Stimulated activated CD4-positive, alpha-beta T cell treated with anti-CD3 and anti-CD28 coated beads, Interleukin-15, amount 100 ng/mL, for 24 hours (primary cell): Measurements from ENCODE around the gene PPFIBP1.

Experiments used
- DNase-seq: peaks from one replicate; pipeline ENCODE4 v3.0.0-alpha.2; 2020

PPFIBP1 gene

DNA sequence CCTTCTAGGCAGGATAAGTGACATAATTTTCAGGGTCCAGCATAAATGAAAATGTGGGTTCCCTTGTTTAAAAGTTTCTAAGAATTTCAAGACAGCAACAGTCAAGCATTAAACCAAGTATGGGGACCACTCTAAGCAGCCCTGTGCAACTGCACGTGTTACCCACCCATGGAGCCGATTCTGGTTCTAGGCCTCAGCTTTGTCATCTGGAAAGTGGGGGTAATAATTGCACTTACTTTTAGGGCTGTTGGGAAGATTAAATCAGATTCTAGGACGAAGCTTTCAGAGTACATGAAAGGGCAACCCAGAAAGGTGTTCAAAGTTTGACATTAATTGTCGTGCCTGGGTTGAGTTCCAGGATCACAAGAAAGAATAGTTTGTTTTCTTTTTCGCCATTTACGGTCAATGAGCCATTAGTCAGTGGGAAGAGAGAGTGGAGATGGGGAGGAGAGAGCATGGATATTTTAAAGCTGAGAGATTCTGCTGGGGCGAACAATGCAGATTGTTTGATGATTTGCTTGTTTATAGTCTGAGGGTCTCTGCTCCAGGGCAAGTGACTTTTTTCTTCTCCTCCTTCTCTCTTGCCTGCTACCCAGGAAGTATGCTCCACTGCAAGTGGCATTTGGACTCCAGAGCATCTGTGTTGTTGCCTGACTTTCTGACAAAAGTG, 10.7 kb upstream of the PPFIBP1 start:
- no peak for DNase-seq

DNA sequence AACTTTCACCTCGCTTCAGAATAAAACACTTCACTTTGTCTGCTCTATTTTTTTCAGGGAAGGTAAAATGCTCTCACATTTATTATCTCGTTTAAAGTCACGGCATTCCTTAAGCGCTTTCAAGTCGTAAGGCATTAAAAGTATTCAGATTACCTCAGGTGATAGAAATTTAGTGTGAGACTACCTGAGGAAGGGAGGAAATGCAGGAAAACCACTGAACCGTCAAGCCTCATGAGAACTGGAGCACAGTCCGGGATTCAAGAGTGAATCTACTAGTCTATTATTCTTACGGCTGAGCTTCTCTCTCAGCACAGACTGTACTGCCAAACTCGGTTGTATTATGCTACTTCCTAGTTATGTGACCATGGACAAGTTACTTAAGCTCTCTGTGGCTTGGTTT, 8.3 kb upstream of the PPFIBP1 start:
- no peak for DNase-seq

DNA sequence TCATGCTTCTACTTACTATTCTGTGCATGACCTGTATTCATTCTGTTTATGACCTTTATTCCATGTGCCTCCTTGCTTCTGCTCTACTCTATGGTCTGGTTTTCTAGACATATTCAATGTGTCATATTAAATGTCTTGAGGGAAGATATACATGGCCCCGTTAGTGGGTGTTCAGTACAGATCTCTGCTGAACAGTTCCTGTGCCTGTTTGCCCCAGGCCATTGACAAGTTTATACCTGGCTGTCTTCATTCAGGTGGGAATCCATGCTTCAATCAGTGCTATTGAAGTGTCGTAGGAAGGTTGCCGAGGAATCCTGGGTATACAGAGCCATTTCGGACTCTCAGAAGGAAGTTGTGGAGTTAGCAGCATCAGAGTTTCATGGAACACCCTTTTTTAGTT, 7.4 kb upstream of the PPFIBP1 start:
- DNase-seq, result no peak

DNA sequence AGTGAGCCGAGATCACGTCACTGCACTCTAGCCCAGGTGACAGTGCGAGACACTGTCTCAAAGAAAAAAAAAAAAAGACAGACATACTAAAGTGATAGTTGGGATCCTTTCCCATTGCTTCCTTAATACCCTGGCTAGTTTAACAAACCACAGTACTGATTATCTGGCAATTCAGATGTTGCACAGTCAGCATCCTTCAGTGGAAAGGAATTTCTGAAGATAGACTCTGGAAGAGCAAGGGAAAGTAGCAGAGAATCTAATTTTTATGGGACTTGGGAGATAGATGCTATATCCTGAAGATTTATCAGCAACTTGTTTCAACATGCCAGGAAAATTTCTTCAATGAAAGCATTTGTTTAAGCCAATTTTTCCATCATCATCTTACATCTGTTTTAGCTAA, 6.5 kb upstream of the PPFIBP1 start:
- no peak for DNase-seq

DNA sequence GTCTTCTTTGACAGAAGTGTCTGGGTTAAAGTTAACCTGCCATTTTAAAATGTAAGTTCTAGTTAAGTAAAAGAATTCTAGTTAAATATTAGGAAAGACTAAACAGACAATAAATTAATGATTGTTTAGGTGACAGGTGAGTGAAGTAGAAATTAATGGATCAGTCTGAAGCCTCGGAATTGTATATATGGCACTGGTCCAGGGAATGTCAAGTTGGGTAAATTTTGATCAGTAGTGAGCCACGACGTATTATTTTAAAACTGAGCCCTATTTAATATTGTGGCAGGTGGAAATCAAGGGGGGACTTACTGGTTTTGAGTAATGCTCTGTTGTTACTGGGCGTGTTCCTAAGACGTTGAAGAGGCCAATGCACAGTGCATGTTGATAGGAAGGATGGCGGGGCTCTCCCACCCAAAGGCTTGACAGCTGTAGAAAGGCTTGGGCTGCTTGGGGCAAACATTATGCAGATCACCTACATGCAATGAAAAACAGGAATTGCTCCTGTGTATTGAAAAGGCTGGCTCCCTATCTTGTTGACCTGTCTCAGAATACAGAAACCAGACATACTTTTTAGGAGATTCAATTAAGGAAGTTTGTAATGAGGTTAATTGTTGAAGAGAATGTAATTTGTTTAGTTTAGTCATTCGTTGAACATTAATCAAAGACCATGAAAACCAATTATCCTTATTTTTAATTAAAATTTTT, 5.9 kb upstream of the PPFIBP1 start:
- DNase-seq, result no peak

DNA sequence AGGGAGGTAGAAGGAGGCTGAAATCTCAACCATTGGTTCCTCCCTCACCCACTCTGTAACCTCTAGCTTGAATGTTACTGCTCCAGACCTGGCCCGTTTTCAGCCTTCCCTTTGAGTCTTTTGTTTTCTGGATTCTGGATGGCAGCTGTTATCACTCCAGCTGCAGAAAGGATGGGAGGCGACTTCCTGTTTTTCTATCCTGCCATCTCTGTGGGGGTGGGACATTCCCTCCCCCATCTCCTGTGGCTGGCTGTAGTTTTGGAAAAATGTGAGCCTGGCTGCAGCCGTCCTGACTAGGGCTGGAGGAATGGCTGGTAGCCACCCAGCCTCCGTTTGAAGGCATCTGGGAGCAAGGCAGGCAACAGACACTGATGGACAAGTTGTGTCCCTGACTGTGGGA, 2.9 kb upstream of the PPFIBP1 start:
- DNase-seq, result no peak

DNA sequence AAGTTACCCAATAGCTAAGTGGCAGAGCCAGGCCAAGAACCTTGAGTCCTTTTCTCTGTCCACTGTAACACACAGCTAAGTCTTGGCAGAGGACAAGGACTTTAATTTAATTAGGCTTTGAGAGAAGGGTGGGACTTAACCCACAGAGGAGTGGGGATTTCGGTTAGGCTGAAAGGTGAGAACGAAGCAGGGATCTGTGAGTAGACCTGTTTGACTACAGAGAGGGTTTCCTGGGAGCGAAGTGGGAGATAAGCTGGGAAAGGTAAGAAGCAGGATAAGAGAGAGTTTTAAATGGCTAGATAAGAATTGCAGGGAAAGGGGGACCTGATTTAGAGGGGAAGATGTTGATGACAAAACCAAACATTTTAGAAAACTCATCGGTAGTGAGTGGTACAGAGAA, 2.0 kb upstream of the PPFIBP1 start:
- DNase-seq, result no peak

DNA sequence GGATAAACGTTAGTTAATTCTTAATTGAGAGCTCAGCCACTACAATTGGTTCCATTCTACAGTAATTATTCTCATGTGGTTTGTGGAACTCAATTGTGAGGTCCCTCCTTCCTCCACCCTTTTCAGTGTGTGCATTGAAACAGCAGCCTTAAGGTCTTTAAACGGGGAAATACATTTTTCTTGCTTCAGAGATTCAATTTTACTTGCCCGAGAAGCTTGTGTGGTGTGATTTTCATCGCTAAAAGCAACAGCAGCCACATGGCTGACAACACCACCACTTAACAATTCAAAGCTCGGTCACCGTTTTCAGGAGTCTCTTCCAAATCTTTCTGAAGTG, 733 bp upstream of the PPFIBP1 start:
- DNase-seq, result no peak

DNA sequence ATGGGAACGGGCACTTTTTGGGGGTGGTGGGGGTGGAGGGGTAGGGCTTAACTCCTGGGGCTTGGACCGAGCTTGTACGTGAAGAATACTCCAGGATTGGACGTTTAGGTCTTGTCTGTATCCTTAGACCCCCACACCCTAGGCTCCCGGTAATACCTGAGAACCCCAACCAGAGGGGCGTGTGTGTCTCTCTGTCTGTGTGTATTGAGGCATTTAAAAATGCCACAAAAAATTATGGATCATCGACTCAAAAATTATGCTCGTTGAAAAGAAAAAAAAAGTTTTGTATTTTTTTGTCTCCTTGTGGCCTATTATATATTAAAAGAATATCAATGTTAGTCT, 459 bp downstream of the PPFIBP1 start:
- DNase-seq, result no peak

DNA sequence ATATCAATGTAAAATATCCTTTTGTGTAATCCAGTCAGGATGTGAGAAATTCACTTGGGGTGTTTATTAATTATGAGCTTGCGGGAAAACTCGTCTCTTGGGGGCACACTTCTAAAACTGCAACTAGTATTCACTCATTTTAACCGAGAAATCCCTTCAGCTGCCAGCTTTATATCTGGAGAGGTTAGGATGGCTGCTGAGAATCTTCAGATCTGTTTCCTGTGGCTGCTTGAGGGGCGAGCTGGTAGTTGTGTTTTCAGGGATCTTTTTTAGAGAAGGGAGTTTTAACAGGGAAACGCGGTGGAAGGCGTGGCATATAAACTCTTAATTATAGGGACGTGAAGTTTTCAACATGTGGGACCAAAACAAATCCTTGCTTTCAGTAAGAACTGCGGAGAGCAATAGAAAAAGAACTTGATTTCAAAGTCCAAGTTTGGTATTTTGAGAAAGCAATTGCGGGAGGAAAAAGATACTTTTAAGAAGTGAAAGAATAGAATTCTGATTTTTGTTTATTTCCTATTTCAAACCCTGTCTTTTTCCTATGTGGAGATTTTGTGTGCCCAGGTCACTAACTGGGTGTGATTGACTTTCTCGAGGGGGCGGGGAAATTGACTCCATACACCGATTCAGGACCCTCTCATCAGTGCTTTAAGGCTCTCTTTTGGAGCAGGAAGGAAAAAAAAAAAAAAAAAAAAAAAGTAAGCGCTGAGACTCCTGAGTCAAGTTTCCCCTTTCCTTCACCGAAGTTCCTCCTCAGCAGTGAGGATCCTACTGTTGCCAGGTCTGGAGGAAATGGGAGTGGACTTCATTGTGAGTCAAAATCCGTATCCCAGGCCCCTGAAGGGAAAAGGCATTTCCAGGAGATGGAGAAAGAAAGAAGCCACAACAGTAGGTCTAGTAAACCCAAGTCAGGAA, 1.1 kb downstream of the PPFIBP1 start:
- DNase-seq, result no peak

DNA sequence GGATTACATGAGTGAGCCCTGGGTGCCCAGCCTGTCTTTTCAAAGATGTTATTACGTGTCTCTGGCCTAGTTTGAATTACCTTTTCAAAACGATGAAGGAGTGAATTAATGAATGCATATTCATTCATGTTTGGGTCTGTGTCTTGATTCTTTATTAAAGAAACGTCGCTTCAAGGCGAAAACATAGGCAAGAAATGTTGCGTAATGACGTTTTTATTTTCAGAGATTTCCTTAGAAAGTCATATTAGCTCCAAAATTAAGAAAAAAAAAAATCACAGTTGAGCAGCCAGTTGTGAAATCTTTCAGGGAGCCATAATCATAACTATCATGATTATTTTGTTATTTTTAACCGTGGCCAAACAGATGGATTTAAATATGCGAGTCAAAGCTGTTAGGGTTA, 3.5 kb downstream of the PPFIBP1 start:
- DNase-seq, result no peak

DNA sequence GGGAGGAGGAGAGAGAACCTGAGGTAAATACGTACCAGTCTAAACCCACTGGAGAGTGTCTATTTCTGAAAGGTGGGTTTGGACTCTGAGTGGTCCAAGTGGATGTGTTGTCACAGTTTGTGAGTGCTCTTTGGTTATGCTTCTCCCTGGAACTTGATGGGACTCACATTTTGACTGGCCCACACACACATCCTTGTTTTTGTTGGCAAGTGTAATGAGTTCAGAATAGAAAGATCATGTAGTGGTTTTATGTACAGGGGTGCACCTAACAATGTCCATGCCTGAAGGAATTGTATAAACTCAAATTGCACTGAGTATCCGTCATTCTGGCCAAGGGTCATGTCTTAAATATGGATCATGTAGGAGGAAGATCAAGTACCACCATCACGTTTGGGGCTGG, 4.8 kb downstream of the PPFIBP1 start:
- no peak for DNase-seq

DNA sequence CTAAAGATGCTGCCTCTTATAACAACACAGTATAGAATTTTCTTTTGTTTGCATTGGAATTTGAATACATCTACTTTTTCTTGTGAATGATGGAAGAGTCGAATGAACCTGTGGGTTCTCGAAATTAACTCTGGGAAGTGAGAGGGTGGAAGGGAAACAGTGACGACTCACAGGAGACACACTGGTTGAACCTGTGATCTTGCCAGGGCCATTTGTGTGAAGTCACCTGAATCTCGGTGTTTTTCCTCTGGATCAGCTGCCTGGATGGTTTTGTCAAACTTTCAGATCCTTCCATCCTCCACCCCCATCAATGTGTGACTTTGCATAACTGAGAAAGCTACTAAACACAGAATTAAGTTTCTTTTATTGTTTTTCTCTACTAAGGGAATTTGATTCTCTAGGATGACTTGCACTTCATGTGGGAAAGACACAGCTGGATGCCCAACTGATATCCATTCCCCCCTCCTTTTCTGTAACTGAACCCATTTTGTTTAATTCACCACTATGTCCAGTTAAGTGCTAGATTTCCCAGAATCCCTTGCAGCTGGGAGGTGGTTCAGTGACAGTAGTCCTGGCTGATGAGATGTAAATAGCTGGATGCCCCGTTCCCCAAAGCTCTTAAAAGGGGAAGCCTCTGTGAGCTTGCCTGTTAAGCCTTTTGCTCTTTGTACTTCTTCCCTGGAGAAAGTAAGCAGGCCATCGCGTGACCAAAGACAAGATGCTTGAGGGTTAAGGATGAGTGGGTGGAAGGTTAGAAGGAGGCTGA, 6.3 kb downstream of the PPFIBP1 start:
- DNase-seq, result no peak

DNA sequence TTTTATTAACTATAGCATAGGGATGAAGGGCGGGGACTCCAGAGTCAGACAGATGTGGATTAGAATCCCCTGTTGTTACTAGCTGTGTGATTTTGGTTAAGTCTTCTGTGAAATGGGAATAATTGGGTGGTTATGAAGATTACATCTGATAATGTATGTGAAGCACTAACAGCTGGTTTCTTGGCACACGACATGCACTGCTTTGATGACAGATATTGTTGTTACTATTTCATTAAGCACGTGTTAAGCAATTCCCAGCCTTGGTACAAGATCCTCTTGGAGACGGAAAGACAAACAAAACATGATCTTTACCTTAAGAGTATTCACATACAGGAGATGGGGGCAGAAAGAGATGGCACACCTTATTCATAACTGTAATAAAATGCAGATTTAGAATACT, 7.9 kb downstream of the PPFIBP1 start:
- DNase-seq, result no peak

DNA sequence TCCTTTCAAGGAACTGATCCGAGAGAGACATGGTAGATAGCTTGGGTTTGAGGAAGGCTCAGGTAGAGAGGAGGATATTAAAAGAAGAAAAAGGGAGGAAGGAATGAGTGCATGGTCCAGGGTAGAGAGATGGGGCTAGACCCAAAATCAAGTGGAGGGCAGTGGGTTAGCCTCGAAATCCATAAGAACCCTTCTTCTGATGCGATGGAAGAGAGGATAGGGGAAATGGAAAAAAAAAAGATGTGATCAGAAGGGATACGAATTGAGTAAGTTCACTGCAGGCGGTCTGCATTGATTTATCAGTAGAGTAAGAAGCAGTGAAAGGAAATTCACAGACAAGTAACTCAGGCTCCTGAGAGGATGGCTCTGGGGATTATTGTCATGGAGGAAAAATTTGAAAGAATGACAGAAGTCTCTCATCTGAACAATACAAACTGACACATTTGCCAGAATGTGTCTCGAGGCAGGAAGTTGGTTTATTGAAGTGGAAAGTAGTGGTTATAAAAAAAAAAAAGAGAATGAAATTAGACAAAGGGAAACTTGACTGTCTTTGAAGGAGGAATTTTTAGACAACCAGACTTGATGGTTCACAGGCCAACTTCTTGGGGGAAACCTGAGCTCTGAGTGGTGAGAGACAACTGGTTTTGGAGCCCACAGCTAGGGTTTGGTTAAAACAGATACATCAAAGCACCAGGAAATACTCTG, 10.2 kb downstream of the PPFIBP1 start:
- peak; percentile 51 for DNase-seq

DNA sequence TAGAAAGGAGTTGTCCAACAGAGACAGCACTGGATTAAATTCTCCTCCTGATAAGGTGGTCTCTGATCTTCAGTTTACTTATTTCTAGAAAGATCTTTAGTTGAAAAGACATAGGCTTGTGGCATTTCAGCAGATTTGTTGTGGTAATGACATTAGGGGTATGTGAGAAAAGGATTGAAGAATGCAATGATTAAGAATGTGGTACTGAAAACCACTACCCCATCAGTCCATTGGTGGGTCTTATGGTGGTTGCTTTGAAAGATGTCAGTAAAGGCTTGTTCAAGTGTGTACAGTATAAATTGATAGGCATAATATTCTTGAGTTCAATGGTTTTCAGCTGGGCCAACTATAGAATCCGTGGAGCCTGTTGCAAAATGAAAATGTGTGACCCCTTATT, 10.8 kb downstream of the PPFIBP1 start:
- no peak for DNase-seq

DNA sequence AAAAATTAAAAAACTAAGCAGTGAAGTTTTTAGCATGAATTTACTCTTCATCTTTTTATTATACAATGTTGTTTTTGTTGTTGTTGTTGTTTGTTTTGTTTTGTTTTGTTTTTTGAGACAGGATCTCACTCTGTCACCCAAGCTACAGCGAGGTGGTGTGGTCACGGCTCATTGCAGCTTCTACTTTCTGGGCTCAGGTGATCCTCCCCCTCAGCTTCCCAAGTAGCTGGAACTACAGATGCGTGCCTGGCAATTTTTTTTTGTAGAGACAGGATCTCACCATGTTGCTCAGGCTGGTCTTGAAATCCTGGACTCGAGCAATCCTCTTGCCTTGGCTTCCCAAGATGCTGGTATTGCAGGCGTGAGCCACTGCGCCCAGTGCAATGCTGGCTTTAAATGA, 11.3 kb downstream of the PPFIBP1 start:
- DNase-seq, result no peak

DNA sequence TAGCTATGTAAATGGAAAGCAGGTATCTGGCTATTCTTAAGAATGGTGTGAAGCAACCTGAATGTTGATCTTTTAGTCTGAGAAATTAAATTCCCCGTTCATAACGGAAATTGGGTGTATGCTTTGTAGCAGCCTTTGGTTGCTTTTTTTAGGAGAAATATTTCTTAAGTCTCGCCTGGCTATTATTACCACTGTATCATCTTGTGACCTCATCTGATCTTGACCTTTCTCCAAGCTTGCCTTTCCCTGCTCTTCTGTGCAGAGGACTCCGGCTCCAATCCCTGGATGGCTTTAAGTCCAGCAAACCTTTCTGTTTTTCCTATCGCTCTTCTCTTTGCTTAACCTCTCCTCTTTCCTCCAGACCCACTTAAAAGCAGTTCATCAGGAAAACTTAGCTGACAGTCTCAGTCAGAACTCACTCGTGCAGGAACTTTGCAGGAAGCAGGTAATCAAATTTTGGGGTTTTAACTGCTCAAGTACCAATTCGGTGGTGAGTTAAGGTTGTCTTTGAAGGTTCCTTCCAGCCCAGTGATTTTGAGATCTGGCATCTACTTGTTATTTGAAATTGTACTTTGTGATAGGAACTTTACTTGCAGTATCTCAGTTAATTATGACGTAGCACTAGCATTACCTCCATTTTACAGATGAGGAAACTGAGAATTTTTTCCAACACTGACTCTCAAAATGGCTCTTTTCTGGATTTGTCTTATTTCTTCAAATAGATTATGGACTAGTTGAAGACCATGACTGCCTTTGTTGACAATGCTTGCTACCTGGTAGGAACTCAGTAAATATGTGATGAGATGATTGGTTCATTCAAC, 14.1 kb downstream of the PPFIBP1 start:
- no peak for DNase-seq

DNA sequence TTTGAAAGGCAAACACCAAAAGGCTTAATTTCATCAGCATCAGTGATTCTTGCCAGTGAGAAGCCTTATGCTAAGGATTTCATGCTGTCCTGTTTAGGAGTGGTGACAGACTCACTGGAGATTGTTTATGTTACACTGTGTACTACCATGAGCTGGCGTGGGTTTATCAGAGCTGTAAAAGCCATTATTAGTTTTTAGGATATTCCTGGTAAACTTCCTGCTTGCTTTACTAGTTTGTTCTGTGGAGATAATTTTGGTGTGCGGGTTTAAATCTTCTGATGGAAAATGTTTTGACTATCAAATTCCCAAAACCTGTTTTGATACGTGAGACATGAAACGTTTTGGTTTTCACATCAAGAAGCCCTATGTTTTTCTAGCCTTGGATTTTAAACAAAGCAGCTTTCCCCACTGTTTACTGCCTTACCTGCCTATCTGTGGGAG, 15.2 kb downstream of the PPFIBP1 start:
- no peak for DNase-seq

DNA sequence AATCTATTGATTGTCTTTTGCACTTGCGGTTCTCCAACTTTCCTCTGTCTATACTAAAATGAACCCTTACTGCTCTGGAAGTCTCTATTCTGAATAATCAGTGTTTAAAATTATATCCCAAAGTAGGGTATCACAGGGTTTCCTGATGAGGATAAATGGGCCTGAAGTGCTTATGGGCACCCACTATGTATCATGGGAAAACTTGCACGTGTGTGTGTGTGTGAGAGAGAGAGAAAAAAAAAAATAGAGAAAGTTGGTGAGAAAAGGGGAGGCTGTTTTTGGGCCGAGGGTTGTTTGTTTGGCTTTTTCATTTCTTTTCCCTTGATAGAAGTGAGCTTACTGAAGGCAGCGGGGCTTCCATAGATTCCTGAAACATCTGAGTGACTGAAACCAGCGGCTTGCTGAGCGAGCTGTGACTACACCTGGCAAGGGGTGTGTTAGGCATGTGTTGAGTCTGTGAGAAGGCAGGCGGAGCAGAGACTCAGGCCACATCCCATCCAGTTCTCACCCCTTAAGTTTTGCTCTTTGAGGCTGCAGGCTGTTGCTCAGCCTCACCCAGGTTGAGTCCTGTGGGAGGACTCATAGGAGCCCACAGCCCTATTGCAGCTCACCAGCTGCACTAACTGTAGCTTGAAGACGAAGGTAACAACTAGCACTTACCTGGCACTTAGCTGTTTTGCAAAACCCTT, 17.2 kb downstream of the PPFIBP1 start:
- DNase-seq, result no peak

DNA sequence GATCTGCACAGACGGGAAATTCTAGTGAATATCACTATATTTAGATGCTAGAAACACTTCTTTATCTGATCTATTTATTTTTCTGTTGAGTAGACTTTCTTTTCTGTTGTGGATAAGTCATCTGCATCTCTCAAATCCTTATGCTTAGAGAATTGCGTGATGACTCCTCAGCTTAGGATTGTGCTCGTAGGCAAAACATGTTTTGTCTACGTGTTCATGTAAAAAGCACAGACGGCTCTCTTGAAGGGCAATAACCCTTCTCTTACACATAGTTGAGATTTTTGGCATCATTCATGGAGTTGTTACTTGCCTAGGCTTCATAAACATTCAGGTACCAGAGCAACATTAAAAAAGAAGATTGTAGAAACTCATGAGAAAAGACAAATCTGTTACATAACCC, 18.6 kb downstream of the PPFIBP1 start:
- DNase-seq, result no peak
